ENCODE data around the gene ANO1.

GRCh38 chr11:70118642-70119041 is 40.5 kb downstream of the ANO1 start:
- TF ChIP-seq CTCF (IDR thresholded peaks at IDR 0.05; ENCODE audit: insufficient read depth, low read depth, low read length) (no peak), EZH2 (IDR thresholded peaks at IDR 0.05; ENCODE audit: insufficient read depth, low read length) (no peak)
